Prostate gland (tissue), 2 donors: ENCODE measurements around the gene ODC1.

Experiments
- CTCF ChIP-seq, 4 experiments: fragments of 200-600 bp in 2 of 4; fragments of 450-650 bp in 2 of 4; sonication (generic) in 2 of 4; IDR thresholded peaks; 1 replicate in 3 of 4; 2 replicates in 1 of 4; pipeline ENCODE4 v1.5.1; 2016 to 2019; ENCODE audit warnings: antibody characterized with exemption in 4 of 4, mild to moderate bottlenecking in 2 of 4, moderate library complexity in 2 of 4
- POLR2A ChIP-seq: fragments of 450-650 bp; IDR thresholded peaks from one replicate; pipeline ENCODE4 v1.6.1; 2016; ENCODE audit warnings: antibody characterized with exemption, mild to moderate bottlenecking
- POLR2AphosphoS5 ChIP-seq: sonication (generic); formaldehyde crosslinking; IDR thresholded peaks from one replicate; pipeline ENCODE4 v1.6.1; 2017; ENCODE audit warnings: antibody characterized with exemption

DNA sequence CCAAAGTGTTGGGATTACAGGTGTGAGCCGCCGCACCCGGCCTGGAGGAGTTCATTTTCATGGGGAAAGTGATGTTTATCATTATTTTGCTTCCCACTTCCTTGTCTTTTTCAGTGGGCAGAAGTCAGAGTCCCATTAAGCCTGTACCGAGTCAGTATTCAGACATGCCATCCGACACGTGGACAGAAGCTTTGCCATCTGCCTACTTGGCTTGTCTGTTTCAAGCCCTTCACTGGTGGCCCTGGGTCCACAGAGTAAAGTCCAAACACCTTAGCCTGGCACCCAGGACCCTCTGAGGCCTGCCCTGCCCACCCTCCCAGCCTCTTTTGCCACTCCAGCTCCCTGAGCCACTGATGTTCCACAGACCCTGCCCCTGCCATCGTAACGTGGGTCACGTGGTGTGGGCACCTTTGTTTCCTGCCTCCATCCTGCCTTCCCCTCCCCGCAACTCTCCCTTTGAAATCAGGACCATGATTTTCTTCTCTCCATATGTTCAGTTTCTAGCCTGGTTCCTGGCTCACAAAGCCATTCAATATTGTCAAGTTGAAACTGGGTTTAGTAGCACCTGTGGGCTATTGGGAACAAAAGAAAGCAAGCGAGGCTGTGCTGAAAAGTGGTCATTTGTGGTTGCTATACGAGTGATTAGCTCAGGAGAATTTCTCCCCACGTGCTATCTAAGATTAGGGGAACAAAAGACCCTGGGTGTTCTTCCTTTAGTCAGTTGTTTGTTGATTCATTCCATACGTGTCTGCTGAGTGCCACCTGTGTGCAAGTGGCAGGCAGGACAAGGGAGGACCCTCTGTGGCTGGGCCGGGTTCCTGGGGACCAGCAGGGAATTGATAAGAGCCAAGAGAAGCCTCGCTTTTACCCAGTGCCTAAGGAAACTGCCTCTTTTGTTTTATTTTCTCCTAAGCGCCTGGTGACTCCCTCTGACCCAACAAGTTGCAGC, 5.1 kb upstream of the ODC1 start:
- TF ChIP-seq POLR2A, result no peak
- TF ChIP-seq CTCF (IDR thresholded peaks at IDR 0.05), result no peak
- TF ChIP-seq POLR2AphosphoS5, result no peak
